Endothelial cell (in vitro differentiated cells): ENCODE data around the gene PFKM. TPM values are rescaled to one million over a fixed set of nuclear protein-coding genes. Genes with fewer than 3 reads are reported as not detected.
A peak's percentile ranks its signal among the peaks of the same experiment; 100 is the strongest.

Experiments used
- DNase-seq: peaks from one replicate; pipeline ENCODE4 v3.0.0; 2021; ENCODE audit warnings: low spot score
- H3K27ac Mint-ChIP-seq: one replicate; pipeline ENCODE4 v1.8.0; 2021; ENCODE audit warnings: mixed read lengths, inconsistent platforms; ENCODE audit not compliant: unreplicated experiment
- H3K27me3 Mint-ChIP-seq: one replicate; pipeline ENCODE4 v1.8.0; 2021; ENCODE audit warnings: mild to moderate bottlenecking, moderate library complexity, mixed read lengths, inconsistent platforms; ENCODE audit not compliant: unreplicated experiment
- H3K36me3 Mint-ChIP-seq: one replicate; pipeline ENCODE4 v1.8.0; 2021; ENCODE audit warnings: mild to moderate bottlenecking, low read depth, mixed read lengths, inconsistent platforms; ENCODE audit not compliant: unreplicated experiment
- H3K4me1 Mint-ChIP-seq: one replicate; pipeline ENCODE4 v1.8.0; 2021; ENCODE audit warnings: mild to moderate bottlenecking, mixed read lengths, inconsistent platforms; ENCODE audit not compliant: unreplicated experiment
- H3K4me3 Mint-ChIP-seq: one replicate; pipeline ENCODE4 v1.8.0; 2021; ENCODE audit warnings: mild to moderate bottlenecking, mixed read lengths, inconsistent platforms; ENCODE audit not compliant: unreplicated experiment
- H3K9me3 Mint-ChIP-seq: one replicate; pipeline ENCODE4 v1.8.0; 2021; ENCODE audit warnings: mixed read lengths, inconsistent platforms; ENCODE audit not compliant: unreplicated experiment
- CTCF ChIP-seq: fragments of 200-600 bp; sonication (generic); IDR thresholded peaks from one replicate; pipeline ENCODE4 v1.5.0; 2021; ENCODE audit warnings: antibody characterized with exemption; ENCODE audit not compliant: unreplicated experiment
- total RNA-seq: library from RNA; stranded (reverse); fragmentation: NEBNext Ultra II Directional; extraction: Animal tissue kit (Norgen Biotek cat#: 25700); gene quantifications from one replicate; pipeline ENCODE4 v1.2.1, GENCODE V29; 2021; ENCODE audit not compliant: unreplicated experiment

PFKM gene
- total RNA-seq, 1 donor from 2014 or later = 97.3 TPM

- Mint-ChIP-seq H3K9me3 (no peaks in the 10 kb centered on the region), H3K4me1 (peaks cover 25% of the 10 kb centered on the region), H3K4me3 (no peak overlapping the region), H3K27me3 (peaks cover 20% of the 10 kb centered on the region), H3K36me3 (no peaks in the 10 kb centered on the region), H3K27ac (no peak overlapping the region)
- TF ChIP-seq CTCF = peak; percentile 89
- DNase-seq = peak; percentile 76
Measured at GRCh38 chr12:48189331-48190125, 70.4 kb downstream of the PFKM start.

GRCh38 chr12:48191096-48191495 lies 71.9 kb downstream of the PFKM start:
- Mint-ChIP-seq H3K4me3 (no peak overlapping the region), H3K27ac (no peak overlapping the region), H3K4me1 (peaks cover 16% of the 10 kb centered on the region), H3K27me3 (peaks cover 6% of the 10 kb centered on the region), H3K36me3 (no peaks in the 10 kb centered on the region), H3K9me3 (no peaks in the 10 kb centered on the region)
- TF ChIP-seq CTCF = no peak
- no peak for DNase-seq

DNA sequence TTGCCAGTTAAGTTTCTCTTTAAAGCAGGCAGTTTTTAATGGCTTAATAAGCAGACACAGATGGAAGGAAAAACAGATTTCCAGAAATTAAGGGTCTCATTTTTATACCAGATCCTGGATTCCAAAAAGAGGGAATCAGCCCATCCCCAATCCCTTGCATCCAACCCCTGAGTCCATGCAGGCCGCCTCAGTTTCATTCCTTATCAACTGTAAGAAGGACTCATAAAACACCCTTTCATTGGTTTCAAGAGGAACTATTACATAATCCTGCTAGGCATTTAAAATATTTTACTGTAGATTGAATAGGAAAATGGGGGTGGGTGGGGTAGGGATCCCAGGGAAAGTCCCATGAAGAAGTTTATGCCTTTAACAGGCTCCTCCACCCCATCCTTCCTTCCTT lies 73.7 kb downstream of the PFKM start:
- Mint-ChIP-seq H3K9me3 (no peaks in the 10 kb centered on the region), H3K27ac (no peak overlapping the region), H3K4me3 (no peak overlapping the region), H3K4me1 (peaks cover 17% of the 10 kb centered on the region), H3K36me3 (no peaks in the 10 kb centered on the region), H3K27me3 (peaks cover 4% of the 10 kb centered on the region)
- no peak for DNase-seq
- TF ChIP-seq CTCF = no peak

DNA sequence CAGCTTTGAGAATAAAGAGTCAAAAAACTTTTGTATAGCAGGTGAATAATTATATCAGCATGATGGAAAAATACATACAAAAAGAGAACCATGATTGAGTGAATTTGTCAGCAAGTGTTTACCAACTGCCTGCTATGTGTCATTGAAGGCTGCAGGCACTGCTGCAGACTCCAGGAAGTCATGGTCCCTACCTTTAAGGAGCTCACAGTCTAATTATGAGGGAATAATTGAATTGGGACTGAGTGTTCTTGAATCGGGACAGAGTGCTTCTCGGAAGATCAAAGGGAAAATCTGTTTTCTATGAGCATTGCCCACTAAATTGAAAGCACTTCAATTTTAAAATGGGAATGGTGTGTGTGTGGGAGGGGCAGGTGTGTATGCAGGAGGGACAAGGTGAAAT lies 74.5 kb downstream of the PFKM start:
- Mint-ChIP-seq H3K36me3 (no peaks in the 10 kb centered on the region), H3K4me1 (peaks cover 18% of the 10 kb centered on the region), H3K27me3 (peaks cover 4% of the 10 kb centered on the region), H3K27ac (no peak overlapping the region), H3K4me3 (no peak overlapping the region), H3K9me3 (no peaks in the 10 kb centered on the region)
- TF ChIP-seq CTCF = no peak
- no peak for DNase-seq

GRCh38 chr12:48194799-48195201 lies 75.6 kb downstream of the PFKM start:
- H3K9me3 Mint-ChIP-seq = no peaks in the 10 kb centered on the region
- H3K36me3 Mint-ChIP-seq = no peaks in the 10 kb centered on the region

More at GRCh38 chr12:48194799-48195201, 75.6 kb downstream of the PFKM start:
- Mint-ChIP-seq H3K4me3 (no peak overlapping the region), H3K27ac (no peak overlapping the region), H3K27me3 (peaks cover 4% of the 10 kb centered on the region), H3K4me1 (peaks cover 22% of the 10 kb centered on the region)
- no peak for DNase-seq
- no peak for TF ChIP-seq CTCF
